Measurements from ENCODE around the gene PALM2AKAP2. TPM values are rescaled to one million over a fixed set of nuclear protein-coding genes. Genes with fewer than 3 reads are reported as not detected.

Gene PALM2AKAP2
- total and polyA plus RNA-seq, 10 of the 15 experiments (the other 5 are each of a cell fraction or from before 2014, with no cell fraction given): 0.01 TPM; not detected in 9

DNA sequence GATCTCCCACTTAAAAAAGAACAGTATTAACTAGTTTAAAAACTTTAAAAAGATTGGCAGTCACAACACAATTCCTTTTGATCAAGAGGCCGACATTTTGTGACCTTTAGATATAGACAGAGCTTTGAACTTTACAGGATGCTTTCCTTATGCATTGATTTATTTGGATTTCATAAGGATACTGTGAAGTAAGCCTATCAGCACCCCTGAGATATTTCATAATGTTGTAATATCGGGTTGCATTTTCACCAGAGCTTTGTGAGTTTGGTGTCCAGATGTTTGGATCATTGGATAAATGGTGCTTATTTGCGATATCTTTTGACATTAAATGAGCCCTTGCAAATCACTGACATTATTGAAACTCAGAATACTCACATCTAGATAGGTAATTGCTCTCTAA lies 7.7 kb downstream of the PALM2AKAP2 start:
- DNase-seq (ENCODE audit: low read depth, low spot score): no peak
- H3K27me3 ChIP-seq (replicated peaks in 1 of 2; ENCODE audit: control insufficient read depth in 2 of 2, insufficient read depth in 2 of 2, low read length in 1 of 2): peaks cover 0 to 5% of the 10 kb centered on the region in 2 experiments; a peak in 1 of 4 replicates
- H2AFZ ChIP-seq (ENCODE audit: control insufficient read depth, low read depth, low read length): no peak overlapping the region
- H3K27ac ChIP-seq (ENCODE audit: control insufficient read depth, insufficient read depth): no peak overlapping the region
- H3K9ac ChIP-seq (ENCODE audit: control insufficient read depth, insufficient read depth, low read length): no peak overlapping the region
- H3K79me2 ChIP-seq (ENCODE audit: control insufficient read depth, insufficient read depth, low read length): no peaks in the 10 kb centered on the region
- no peak for FAIRE-seq
- no peaks in the 10 kb centered on the region for H4K20me1 ChIP-seq (ENCODE audit: control insufficient read depth, insufficient read depth)
- ChIA-PET RAD21 (ENCODE audit: unreplicated experiment) (no interaction called here), SMC1A (ENCODE audit: uncharacterized antibody, unreplicated experiment) (no interaction called here), CTCF (interaction anchor here (1.7 kb wide), 1 partner anchor 30 kb away, joined by 4 read pairs; no protein-coding TSS in a partner anchor), POLR2A (no interaction called here)
- H3K4me2 ChIP-seq (ENCODE audit: control insufficient read depth, insufficient read depth): no peak overlapping the region
- no peak overlapping the region for H3K4me3 ChIP-seq
- no peaks in the 10 kb centered on the region for H3K36me3 ChIP-seq (ENCODE audit: control insufficient read depth in 2 of 2, insufficient read depth in 2 of 2, low read length in 1 of 2)
- H3K4me1 ChIP-seq (ENCODE audit: control insufficient read depth, insufficient read depth, low read length): no peaks in the 10 kb centered on the region
- BruUV-seq (replicated peaks): no TSS peak
- no peak for ATAC-seq
- in situ Hi-C loops (cut with MboI): no loop called here
- TF ChIP-seq LARP7 (IDR thresholded peaks at IDR 0.05) (no peak), CBX5 (IDR thresholded peaks at IDR 0.05; ENCODE audit: low read depth) (no peak), ZNF384 (IDR thresholded peaks at IDR 0.05; ENCODE audit: borderline replicate concordance, low read depth, low read length) (no peak), TAF1 (IDR thresholded peaks at IDR 0.05; ENCODE audit: borderline replicate concordance, low read depth, low read length) (no peak), BACH1 (IDR thresholded peaks at IDR 0.05; ENCODE audit: borderline replicate concordance) (no peak)
- intact Hi-C loops (cut with micrococcal nuclease; ENCODE audit: unreplicated experiment): no loop called here
- 27% methylated on average over 3 of the region's 3 CpGs for WGBS (ENCODE audit: insufficient coverage, insufficient replicate concordance, low lambda C conversion rate, missing lambda C conversion rate)
- no peaks in the 10 kb centered on the region for H3K9me3 ChIP-seq (replicated peaks; ENCODE audit: control insufficient read depth, insufficient read depth, low read length)

DNA sequence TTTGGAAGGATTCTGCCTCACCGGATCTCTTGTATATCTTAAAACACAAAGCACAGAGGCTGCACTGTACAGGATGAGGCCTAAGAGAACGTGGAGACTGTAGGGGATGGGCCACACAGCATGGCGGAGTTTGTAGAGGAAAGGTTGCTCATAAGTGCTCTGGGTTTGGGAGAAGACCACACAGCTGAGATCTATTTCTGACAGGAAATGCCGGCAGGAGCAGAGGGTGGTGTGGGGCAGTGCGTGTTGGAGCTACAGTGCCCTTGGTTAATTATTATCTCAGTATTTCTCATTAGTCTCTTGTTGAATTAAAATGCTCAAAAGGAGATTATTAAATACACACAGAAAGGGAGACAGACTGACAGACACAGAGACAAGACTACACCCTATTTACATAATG lies 9.6 kb downstream of the PALM2AKAP2 start:
- peaks cover 0 to 5% of the 10 kb centered on the region in 2 experiments; a peak in 1 of 4 replicates for H3K27me3 ChIP-seq (replicated peaks in 1 of 2; ENCODE audit: control insufficient read depth in 2 of 2, insufficient read depth in 2 of 2, low read length in 1 of 2)
- SMC1A ChIA-PET (ENCODE audit: uncharacterized antibody, unreplicated experiment): no interaction called here
- H3K9ac ChIP-seq (ENCODE audit: control insufficient read depth, insufficient read depth, low read length): no peak overlapping the region
- no peaks in the 10 kb centered on the region for H3K9me3 ChIP-seq (replicated peaks; ENCODE audit: control insufficient read depth, insufficient read depth, low read length)
- no peaks in the 10 kb centered on the region for H3K4me1 ChIP-seq (ENCODE audit: control insufficient read depth, insufficient read depth, low read length)
- no peak overlapping the region for H3K4me3 ChIP-seq
- no peak for ATAC-seq
- no peaks in the 10 kb centered on the region for H3K79me2 ChIP-seq (ENCODE audit: control insufficient read depth, insufficient read depth, low read length)
- no peak for DNase-seq (ENCODE audit: low read depth, low spot score)
- in situ Hi-C loops (cut with MboI): no loop called here
- no peaks in the 10 kb centered on the region for H4K20me1 ChIP-seq (ENCODE audit: control insufficient read depth, insufficient read depth)
- POLR2A ChIA-PET: interaction anchor here (0.5 kb wide), 1 partner anchor 208 kb away, joined by 3 read pairs; no protein-coding TSS in a partner anchor
- FAIRE-seq: no peak
- H2AFZ ChIP-seq (ENCODE audit: control insufficient read depth, low read depth, low read length): no peak overlapping the region
- no peak for TF ChIP-seq HDAC6 (IDR thresholded peaks at IDR 0.05; ENCODE audit: unreplicated experiment)
- no peak for TF ChIP-seq NFIC (IDR thresholded peaks at IDR 0.05; ENCODE audit: low read depth, low read length)
- TF ChIP-seq TCF12 (IDR thresholded peaks at IDR 0.05; ENCODE audit: low read depth, low read length): no peak
- TF ChIP-seq MTA2 (IDR thresholded peaks at IDR 0.05; ENCODE audit: low read depth): no peak
- no peak for TF ChIP-seq RAD21 (IDR thresholded peaks at IDR 0.05; ENCODE audit: insufficient read depth, low read depth, low read length)
- TF ChIP-seq ETV6 (conservative IDR thresholded peaks at IDR 0.05 in 1 of 2, IDR thresholded peaks at IDR 0.05 in 1 of 2; ENCODE audit: borderline replicate concordance in 1 of 2, low read depth in 1 of 2): no peak
- H3K36me3 ChIP-seq (ENCODE audit: control insufficient read depth in 2 of 2, insufficient read depth in 2 of 2, low read length in 1 of 2): no peaks in the 10 kb centered on the region
- WGBS (ENCODE audit: insufficient coverage, insufficient replicate concordance, low lambda C conversion rate, missing lambda C conversion rate): 16% methylated on average over 5 of the region's 5 CpGs
- H3K27ac ChIP-seq (ENCODE audit: control insufficient read depth, insufficient read depth): no peak overlapping the region
- no TSS peak for BruUV-seq (replicated peaks)
- intact Hi-C loops (cut with micrococcal nuclease; ENCODE audit: unreplicated experiment): no loop called here
- CTCF ChIA-PET: no interaction called here
- RAD21 ChIA-PET (ENCODE audit: unreplicated experiment): no interaction called here
- H3K4me2 ChIP-seq (ENCODE audit: control insufficient read depth, insufficient read depth): no peak overlapping the region
